Smooth muscle cell (in vitro differentiated cells): ENCODE measurements around the gene TCF21. TPM values are rescaled to one million over a fixed set of nuclear protein-coding genes. Genes with fewer than 3 reads are reported as not detected.

Experiments used
- DNase-seq: peaks from one replicate; lab custom pipeline; 2025; ENCODE audit not compliant: unreplicated experiment; lab: John Stamatoyannopoulos, UW
- H2AFZ ChIP-seq: fragments of 200-600 bp; sonication (generic); 2 replicates; pipeline ENCODE4 v1.6.0; 2016; ENCODE audit warnings: antibody characterized with exemption, low read depth, mild to moderate bottlenecking
- H3F3A ChIP-seq: fragments of 200-600 bp; sonication (generic); 2 replicates; pipeline ENCODE4 v1.6.0; 2017; ENCODE audit warnings: antibody characterized with exemption, low read depth
- H3K27ac ChIP-seq: fragments of 200-600 bp; sonication (generic); 2 replicates; pipeline ENCODE4 v1.5.1; 2016; ENCODE audit warnings: low read depth, mild to moderate bottlenecking
- H3K27me3 ChIP-seq: fragments of 200-600 bp; sonication (generic); 2 replicates; pipeline ENCODE4 v1.6.1; 2016; ENCODE audit warnings: low read depth, mild to moderate bottlenecking
- H3K36me3 ChIP-seq: fragments of 200-600 bp; sonication (generic); 2 replicates; pipeline ENCODE4 v1.5.1; 2016; ENCODE audit warnings: low read depth
- H3K4me1 ChIP-seq: fragments of 200-600 bp; sonication (generic); 2 replicates; pipeline ENCODE4 v1.5.1; 2016; ENCODE audit warnings: low read depth
- H3K4me2 ChIP-seq: fragments of 200-600 bp; sonication (generic); 2 replicates; pipeline ENCODE4 v1.6.0; 2016; ENCODE audit warnings: mild to moderate bottlenecking
- H3K4me3 ChIP-seq: fragments of 200-600 bp; sonication (generic); 2 replicates; pipeline ENCODE4 v1.5.1; 2016; ENCODE audit warnings: mild to moderate bottlenecking
- H3K79me2 ChIP-seq: fragments of 200-600 bp; sonication (generic); 2 replicates; pipeline ENCODE4 v1.6.0; 2016; ENCODE audit warnings: low read depth, mild to moderate bottlenecking
- H3K9ac ChIP-seq: fragments of 200-600 bp; sonication (generic); 2 replicates; pipeline ENCODE4 v1.6.0; 2016; ENCODE audit warnings: low read depth
- H3K9me3 ChIP-seq: fragments of 200-600 bp; sonication (generic); replicated peaks from 2 replicates; pipeline ENCODE4 v1.5.1; 2016; ENCODE audit warnings: low read depth
- H4K20me1 ChIP-seq: fragments of 200-600 bp; sonication (generic); 2 replicates; pipeline ENCODE4 v1.6.0; 2016; ENCODE audit warnings: low read depth
- WGBS: methylation state at CpG from one replicate; pipeline ENCODE4 v1.1.7; 2016; ENCODE audit warnings: low lambda C conversion rate; 5-methylcytosine and 5-hydroxymethylcytosine counted together
- polyA plus RNA-seq: library from polyadenylated mRNA; unstranded; fragments of >200 nt; fragmentation: Nextera tagmentation; extraction: Ambion mirVana; gene quantifications from 2 replicates; pipeline ENCODE4 v1.2.1, GENCODE V29; 2016
- total RNA-seq: library from RNA; depleted of rRNA; stranded (reverse); fragments of >200 nt; gene quantifications from 2 replicates; pipeline ENCODE4 v1.2.3, GENCODE V29; 2014
- TF ChIP-seq, protein P1 (sequence below): fragments of 200-600 bp; sonication (generic); IDR thresholded peaks from 2 replicates; pipeline ENCODE4 v1.5.1; 2017; ENCODE audit warnings: borderline replicate concordance, mild to moderate bottlenecking, antibody characterized with exemption; ENCODE audit not compliant: insufficient read depth, poor library complexity, severe bottlenecking

Gene TCF21
- total and polyA plus RNA-seq, 2 experiments from 2014 or later: 1.2 to 2.4 TPM

DNA sequence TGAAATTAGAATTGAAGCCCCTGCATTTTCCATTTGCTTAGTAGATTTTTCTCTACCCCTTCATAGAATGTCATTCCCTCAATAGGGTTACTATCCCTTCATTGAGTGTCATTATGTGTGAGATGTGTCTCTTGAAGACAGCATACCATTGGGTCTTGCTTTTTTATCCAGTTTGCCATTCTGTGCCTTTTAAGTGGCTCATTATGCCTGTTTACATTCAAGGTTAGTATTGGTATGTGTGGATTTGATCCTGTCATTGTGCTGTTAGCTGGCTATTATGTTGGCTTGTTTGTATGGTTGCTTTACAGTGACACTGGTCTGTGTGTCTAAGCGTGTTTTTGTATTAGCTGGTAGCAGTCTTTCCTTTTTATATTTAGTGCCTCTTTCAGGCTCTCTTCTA, 25.7 kb upstream of the TCF21 start:
- Histone ChIP-seq H3K4me2 (no peak overlapping the region), H3K4me3 (no peak overlapping the region), H3K9ac (no peak overlapping the region), H3K4me1 (no peaks in the 10 kb centered on the region), H3K36me3 (no peaks in the 10 kb centered on the region), H3K9me3 (no peaks in the 10 kb centered on the region), H2AFZ (no peak overlapping the region), H3K27ac (no peak overlapping the region), H3K27me3 (no peaks in the 10 kb centered on the region), H4K20me1 (no peaks in the 10 kb centered on the region), H3F3A (no peaks in the 10 kb centered on the region), H3K79me2 (no peaks in the 10 kb centered on the region)
- TF ChIP-seq, protein P1, sequence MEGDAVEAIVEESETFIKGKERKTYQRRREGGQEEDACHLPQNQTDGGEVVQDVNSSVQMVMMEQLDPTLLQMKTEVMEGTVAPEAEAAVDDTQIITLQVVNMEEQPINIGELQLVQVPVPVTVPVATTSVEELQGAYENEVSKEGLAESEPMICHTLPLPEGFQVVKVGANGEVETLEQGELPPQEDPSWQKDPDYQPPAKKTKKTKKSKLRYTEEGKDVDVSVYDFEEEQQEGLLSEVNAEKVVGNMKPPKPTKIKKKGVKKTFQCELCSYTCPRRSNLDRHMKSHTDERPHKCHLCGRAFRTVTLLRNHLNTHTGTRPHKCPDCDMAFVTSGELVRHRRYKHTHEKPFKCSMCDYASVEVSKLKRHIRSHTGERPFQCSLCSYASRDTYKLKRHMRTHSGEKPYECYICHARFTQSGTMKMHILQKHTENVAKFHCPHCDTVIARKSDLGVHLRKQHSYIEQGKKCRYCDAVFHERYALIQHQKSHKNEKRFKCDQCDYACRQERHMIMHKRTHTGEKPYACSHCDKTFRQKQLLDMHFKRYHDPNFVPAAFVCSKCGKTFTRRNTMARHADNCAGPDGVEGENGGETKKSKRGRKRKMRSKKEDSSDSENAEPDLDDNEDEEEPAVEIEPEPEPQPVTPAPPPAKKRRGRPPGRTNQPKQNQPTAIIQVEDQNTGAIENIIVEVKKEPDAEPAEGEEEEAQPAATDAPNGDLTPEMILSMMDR: no peak
- DNase-seq: no peak
- WGBS: 81% methylated on average over 1 of the region's 1 CpG

DNA sequence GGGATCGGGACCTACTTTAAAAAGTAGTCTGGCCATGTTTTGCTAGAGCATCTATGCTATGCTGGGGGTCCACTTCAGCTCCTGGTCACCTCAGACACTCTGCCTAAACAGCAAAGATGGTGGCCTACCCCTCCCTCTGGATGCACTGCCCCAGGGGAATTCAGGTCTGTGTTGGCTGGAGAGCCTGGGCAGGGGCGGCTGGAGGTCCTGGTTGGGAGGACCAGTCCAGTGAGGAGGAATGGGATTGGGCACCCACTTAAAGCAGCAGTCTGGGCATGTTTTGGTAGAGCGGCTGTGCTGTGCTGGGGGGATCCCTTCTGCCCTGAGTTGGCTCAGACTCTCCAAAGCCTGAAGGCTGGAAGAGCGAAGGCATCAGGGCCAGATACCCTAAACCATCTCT, 23.2 kb upstream of the TCF21 start:
- H3K27ac ChIP-seq: no peak overlapping the region
- DNase-seq: no peak
- H3K4me1 ChIP-seq: no peaks in the 10 kb centered on the region
- no peak overlapping the region for H2AFZ ChIP-seq
- WGBS: 92% methylated on average over 4 of the region's 4 CpGs
- no peaks in the 10 kb centered on the region for H4K20me1 ChIP-seq
- no peak overlapping the region for H3K9ac ChIP-seq
- H3K4me3 ChIP-seq: no peak overlapping the region
- TF ChIP-seq, protein P1: no peak
- H3K36me3 ChIP-seq: no peaks in the 10 kb centered on the region
- H3K9me3 ChIP-seq: no peaks in the 10 kb centered on the region
- H3K27me3 ChIP-seq: no peaks in the 10 kb centered on the region
- H3K79me2 ChIP-seq: no peaks in the 10 kb centered on the region
- no peaks in the 10 kb centered on the region for H3F3A ChIP-seq
- no peak overlapping the region for H3K4me2 ChIP-seq

DNA sequence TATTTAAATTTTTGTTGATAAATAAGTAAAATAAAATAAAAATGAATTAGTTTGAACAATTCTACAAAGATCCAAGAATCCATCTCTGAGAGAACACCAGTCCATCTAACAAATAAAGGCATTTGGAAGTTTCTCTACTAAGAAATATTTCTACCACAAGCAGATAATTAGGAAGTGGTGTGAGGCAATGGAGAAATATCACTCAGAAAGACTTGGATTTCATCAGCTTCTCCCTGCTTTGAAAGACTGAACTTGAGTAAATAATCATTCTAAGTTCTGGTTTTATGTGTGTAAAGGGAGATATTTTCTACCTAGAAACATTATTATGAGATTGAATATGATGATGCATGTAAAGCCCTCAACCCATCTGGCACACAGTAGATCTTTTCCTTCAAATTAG, 17.8 kb upstream of the TCF21 start:
- Histone ChIP-seq H3F3A (no peaks in the 10 kb centered on the region), H3K4me3 (no peak overlapping the region), H3K9me3 (no peaks in the 10 kb centered on the region), H3K4me1 (no peaks in the 10 kb centered on the region), H3K27me3 (no peaks in the 10 kb centered on the region), H3K79me2 (no peaks in the 10 kb centered on the region), H3K36me3 (no peaks in the 10 kb centered on the region), H3K27ac (no peak overlapping the region), H4K20me1 (no peaks in the 10 kb centered on the region), H3K4me2 (no peak overlapping the region), H2AFZ (no peak overlapping the region), H3K9ac (no peak overlapping the region)
- TF ChIP-seq, protein P1: no peak
- no peak for DNase-seq

DNA sequence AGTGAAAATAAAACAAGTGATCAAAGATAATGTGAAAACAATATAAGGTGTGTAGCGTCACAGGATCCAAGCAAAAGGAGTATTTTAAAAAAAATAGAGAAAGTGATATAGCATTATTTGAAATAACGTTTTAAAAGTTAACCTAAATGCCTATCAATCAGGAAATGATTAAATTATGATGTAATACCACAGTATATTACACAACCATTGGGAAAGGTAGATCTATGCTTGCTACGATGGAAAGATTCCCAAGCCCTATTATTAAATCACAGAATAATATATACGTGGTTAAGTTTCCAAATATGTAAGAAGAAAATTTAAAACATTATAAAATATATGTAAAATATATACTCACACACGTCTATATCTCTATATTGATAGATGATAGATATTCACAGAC, 15.4 kb upstream of the TCF21 start:
- Histone ChIP-seq H3K27me3 (no peaks in the 10 kb centered on the region), H4K20me1 (no peaks in the 10 kb centered on the region), H3K9ac (no peak overlapping the region), H3K79me2 (no peaks in the 10 kb centered on the region), H3K4me3 (no peak overlapping the region), H3K36me3 (no peaks in the 10 kb centered on the region), H3K4me2 (no peak overlapping the region), H3F3A (no peaks in the 10 kb centered on the region), H3K4me1 (no peaks in the 10 kb centered on the region), H3K9me3 (no peaks in the 10 kb centered on the region), H2AFZ (no peak overlapping the region), H3K27ac (no peak overlapping the region)
- TF ChIP-seq, protein P1: no peak
- no peak for DNase-seq
- WGBS: 86% methylated on average over 5 of the region's 5 CpGs
